ENCODE data around the gene FTO. TPM values are rescaled to one million over a fixed set of nuclear protein-coding genes. Genes with fewer than 3 reads are reported as not detected.

FTO gene
- total and polyA plus RNA-seq, 2 of the 13 experiments (the other 11 are each of a cell fraction or from before 2014, with no cell fraction given): 41.6 to 55.8 TPM

- TF ChIP-seq SNAPC4 (CRISPR knock-in tag; IDR thresholded peaks at IDR 0.05) (0 out of 2 replicates have a peak, but pooled peaks have one; percentile 5), REXO4 (CRISPR knock-in tag; IDR thresholded peaks at IDR 0.05; ENCODE audit: borderline replicate concordance) (no peak), HMGXB3 (CRISPR knock-in tag; IDR thresholded peaks at IDR 0.05; ENCODE audit: borderline replicate concordance) (no peak), NR2F6 (IDR thresholded peaks at IDR 0.05) (peak; percentile 99), NR2F6 (CRISPR knock-in tag; IDR thresholded peaks at IDR 0.05) (peak; percentile 99), ZNF430 (CRISPR knock-in tag; IDR thresholded peaks at IDR 0.05) (peak; percentile 28; the same call in 1 of the 2 replicates), ZNF547 (CRISPR knock-in tag; IDR thresholded peaks at IDR 0.05) (no peak), KDM5B (CRISPR knock-in tag; IDR thresholded peaks at IDR 0.05; ENCODE audit: borderline replicate concordance) (no peak), ATF7-NPFF (CRISPR knock-in tag; IDR thresholded peaks at IDR 0.05; ENCODE audit: low read depth) (no peak), CERS6 (CRISPR knock-in tag; IDR thresholded peaks at IDR 0.05) (no peak), ZNF709 (CRISPR knock-in tag; IDR thresholded peaks at IDR 0.05) (no peak), ZNF484 (CRISPR knock-in tag; IDR thresholded peaks at IDR 0.05; ENCODE audit: borderline replicate concordance, low read depth) (no peak), ZSCAN12 (CRISPR knock-in tag; IDR thresholded peaks at IDR 0.05) (no peak), ZHX1 (CRISPR knock-in tag; IDR thresholded peaks at IDR 0.05; ENCODE audit: low read depth) (no peak)
Observed at GRCh38 chr16:54102888-54103866, 399.2 kb downstream of the FTO start (continued).
